ENCODE data around the gene KCTD2. TPM values are rescaled to one million over a fixed set of nuclear protein-coding genes. Genes with fewer than 3 reads are reported as not detected.

KCTD2 gene
- total and polyA plus RNA-seq, 2 of the 13 experiments (the other 11 are each of a cell fraction or from before 2014, with no cell fraction given), result 28.3 to 32.6 TPM

DNA sequence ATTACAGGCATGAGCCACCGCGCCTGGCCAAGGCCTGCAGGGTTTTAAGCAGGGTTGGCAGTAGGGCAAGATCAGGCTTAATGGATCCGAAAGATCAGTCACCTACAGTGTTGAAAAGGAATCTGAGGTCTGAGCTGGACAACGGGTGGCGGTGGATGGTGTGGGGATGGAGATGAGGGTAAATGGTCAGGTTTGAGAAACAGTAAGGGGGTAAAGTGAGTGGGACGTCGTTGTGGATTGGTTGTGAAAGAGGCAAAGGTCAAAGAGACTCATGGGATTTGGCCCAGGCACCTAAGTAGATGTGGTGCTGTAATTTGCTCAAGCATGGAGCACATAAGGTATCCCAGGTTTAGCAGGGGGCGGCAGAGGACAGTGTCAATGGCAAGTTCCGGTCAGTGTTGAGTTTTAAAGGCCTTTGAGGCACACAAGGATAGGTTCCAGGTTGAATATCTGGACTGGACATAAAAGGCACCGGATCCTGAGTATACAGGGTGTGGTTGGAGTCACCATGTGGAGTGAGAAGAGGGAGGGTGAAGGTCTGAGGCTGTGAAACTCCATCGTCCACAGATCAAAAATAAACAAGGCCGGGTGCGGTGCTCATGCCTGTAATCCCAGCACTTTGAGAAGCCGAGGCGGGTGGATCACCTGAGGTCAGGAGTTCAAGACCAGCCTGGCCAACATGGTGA lies 39.6 kb downstream of the KCTD2 start (continued):
- no peak for TF ChIP-seq ZNF138 (CRISPR knock-in tag; IDR thresholded peaks at IDR 0.05; ENCODE audit: low read depth)
- TF ChIP-seq SKI (IDR thresholded peaks at IDR 0.05; ENCODE audit: partially characterized antibody), result peak; percentile 66
- TF ChIP-seq ZNF383 (CRISPR knock-in tag; IDR thresholded peaks at IDR 0.05; ENCODE audit: borderline replicate concordance), result 0 out of 2 replicates have a peak, but pooled peaks have one; percentile 42
- no peak for TF ChIP-seq RFXANK (CRISPR knock-in tag; IDR thresholded peaks at IDR 0.05)
- TF ChIP-seq, protein P1, sequence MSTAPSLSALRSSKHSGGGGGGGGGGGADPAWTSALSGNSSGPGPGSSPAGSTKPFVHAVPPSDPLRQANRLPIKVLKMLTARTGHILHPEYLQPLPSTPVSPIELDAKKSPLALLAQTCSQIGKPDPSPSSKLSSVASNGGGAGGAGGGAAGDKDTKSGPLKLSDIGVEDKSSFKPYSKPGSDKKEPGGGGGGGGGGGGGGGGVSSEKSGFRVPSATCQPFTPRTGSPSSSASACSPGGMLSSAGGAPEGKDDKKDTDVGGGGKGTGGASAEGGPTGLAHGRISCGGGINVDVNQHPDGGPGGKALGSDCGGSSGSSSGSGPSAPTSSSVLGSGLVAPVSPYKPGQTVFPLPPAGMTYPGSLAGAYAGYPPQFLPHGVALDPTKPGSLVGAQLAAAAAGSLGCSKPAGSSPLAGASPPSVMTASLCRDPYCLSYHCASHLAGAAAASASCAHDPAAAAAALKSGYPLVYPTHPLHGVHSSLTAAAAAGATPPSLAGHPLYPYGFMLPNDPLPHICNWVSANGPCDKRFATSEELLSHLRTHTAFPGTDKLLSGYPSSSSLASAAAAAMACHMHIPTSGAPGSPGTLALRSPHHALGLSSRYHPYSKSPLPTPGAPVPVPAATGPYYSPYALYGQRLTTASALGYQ (CRISPR knock-in tag; IDR thresholded peaks at IDR 0.05), result peak; percentile 87
- TF ChIP-seq HCFC1 (IDR thresholded peaks at IDR 0.05; ENCODE audit: low read depth, low read length), result no peak
- TF ChIP-seq, protein P2, sequence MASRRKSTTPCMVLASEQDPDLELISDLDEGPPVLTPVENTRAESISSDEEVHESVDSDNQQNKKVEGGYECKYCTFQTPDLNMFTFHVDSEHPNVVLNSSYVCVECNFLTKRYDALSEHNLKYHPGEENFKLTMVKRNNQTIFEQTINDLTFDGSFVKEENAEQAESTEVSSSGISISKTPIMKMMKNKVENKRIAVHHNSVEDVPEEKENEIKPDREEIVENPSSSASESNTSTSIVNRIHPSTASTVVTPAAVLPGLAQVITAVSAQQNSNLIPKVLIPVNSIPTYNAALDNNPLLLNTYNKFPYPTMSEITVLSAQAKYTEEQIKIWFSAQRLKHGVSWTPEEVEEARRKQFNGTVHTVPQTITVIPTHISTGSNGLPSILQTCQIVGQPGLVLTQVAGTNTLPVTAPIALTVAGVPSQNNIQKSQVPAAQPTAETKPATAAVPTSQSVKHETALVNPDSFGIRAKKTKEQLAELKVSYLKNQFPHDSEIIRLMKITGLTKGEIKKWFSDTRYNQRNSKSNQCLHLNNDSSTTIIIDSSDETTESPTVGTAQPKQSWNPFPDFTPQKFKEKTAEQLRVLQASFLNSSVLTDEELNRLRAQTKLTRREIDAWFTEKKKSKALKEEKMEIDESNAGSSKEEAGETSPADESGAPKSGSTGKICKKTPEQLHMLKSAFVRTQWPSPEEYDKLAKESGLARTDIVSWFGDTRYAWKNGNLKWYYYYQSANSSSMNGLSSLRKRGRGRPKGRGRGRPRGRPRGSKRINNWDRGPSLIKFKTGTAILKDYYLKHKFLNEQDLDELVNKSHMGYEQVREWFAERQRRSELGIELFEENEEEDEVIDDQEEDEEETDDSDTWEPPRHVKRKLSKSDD (CRISPR knock-in tag; IDR thresholded peaks at IDR 0.05; ENCODE audit: low read depth), result 0 out of 2 replicates have a peak, but pooled peaks have one; percentile 21
- TF ChIP-seq DNMT1 (CRISPR knock-in tag; IDR thresholded peaks at IDR 0.05), result no peak
- no peak for TF ChIP-seq RBAK (CRISPR knock-in tag; IDR thresholded peaks at IDR 0.05)
- no peak for TF ChIP-seq ZNF577 (CRISPR knock-in tag; IDR thresholded peaks at IDR 0.05; ENCODE audit: borderline replicate concordance, low read depth)
- TF ChIP-seq MLLT10 (CRISPR knock-in tag; IDR thresholded peaks at IDR 0.05), result no peak
- TF ChIP-seq ZNF232 (CRISPR knock-in tag; IDR thresholded peaks at IDR 0.05; ENCODE audit: borderline replicate concordance), result no peak; the same call in 1 of the 2 replicates
- 0 out of 2 replicates have a peak, but pooled peaks have one; percentile 45 for TF ChIP-seq ZC3H13 (CRISPR knock-in tag; IDR thresholded peaks at IDR 0.05)
- TF ChIP-seq, protein P3, sequence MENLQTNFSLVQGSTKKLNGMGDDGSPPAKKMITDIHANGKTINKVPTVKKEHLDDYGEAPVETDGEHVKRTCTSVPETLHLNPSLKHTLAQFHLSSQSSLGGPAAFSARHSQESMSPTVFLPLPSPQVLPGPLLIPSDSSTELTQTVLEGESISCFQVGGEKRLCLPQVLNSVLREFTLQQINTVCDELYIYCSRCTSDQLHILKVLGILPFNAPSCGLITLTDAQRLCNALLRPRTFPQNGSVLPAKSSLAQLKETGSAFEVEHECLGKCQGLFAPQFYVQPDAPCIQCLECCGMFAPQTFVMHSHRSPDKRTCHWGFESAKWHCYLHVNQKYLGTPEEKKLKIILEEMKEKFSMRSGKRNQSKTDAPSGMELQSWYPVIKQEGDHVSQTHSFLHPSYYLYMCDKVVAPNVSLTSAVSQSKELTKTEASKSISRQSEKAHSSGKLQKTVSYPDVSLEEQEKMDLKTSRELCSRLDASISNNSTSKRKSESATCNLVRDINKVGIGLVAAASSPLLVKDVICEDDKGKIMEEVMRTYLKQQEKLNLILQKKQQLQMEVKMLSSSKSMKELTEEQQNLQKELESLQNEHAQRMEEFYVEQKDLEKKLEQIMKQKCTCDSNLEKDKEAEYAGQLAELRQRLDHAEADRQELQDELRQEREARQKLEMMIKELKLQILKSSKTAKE (CRISPR knock-in tag; IDR thresholded peaks at IDR 0.05; ENCODE audit: borderline replicate concordance), result peak; percentile 80
- no peak for TF ChIP-seq HNRNPK (IDR thresholded peaks at IDR 0.05; ENCODE audit: low read depth, low read length, poor library complexity, severe bottlenecking)
- TF ChIP-seq, protein P4, sequence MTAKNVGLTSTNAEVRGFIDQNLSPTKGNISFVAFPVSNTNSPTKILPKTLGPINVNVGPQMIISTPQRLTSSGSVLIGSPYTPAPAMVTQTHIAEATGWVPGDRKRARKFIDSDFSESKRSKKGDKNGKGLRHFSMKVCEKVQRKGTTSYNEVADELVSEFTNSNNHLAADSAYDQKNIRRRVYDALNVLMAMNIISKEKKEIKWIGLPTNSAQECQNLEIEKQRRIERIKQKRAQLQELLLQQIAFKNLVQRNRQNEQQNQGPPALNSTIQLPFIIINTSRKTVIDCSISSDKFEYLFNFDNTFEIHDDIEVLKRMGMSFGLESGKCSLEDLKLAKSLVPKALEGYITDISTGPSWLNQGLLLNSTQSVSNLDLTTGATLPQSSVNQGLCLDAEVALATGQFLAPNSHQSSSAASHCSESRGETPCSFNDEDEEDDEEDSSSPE (CRISPR knock-in tag; IDR thresholded peaks at IDR 0.05), result no peak
- TF ChIP-seq ZBTB7B (CRISPR knock-in tag; IDR thresholded peaks at IDR 0.05), result no peak; the same call in 1 of the 2 replicates
- TF ChIP-seq ZNF713 (CRISPR knock-in tag; IDR thresholded peaks at IDR 0.05), result no peak
- TF ChIP-seq ZFP36L2 (CRISPR knock-in tag; IDR thresholded peaks at IDR 0.05), result no peak
- no peak for TF ChIP-seq CHD2 (IDR thresholded peaks at IDR 0.05; ENCODE audit: low read depth, low read length)
- TF ChIP-seq ZNF562 (CRISPR knock-in tag; IDR thresholded peaks at IDR 0.05; ENCODE audit: borderline replicate concordance), result no peak
- TF ChIP-seq, protein P5, sequence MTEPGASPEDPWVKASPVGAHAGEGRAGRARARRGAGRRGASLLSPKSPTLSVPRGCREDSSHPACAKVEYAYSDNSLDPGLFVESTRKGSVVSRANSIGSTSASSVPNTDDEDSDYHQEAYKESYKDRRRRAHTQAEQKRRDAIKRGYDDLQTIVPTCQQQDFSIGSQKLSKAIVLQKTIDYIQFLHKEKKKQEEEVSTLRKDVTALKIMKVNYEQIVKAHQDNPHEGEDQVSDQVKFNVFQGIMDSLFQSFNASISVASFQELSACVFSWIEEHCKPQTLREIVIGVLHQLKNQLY (CRISPR knock-in tag; IDR thresholded peaks at IDR 0.05), result no peak

Data from HepG2 (cell line).